Measurements from ENCODE around the gene SMIM5. TPM values are rescaled to one million over a fixed set of nuclear protein-coding genes. Genes with fewer than 3 reads are reported as not detected.

SMIM5 gene
- total and polyA plus RNA-seq, 2 of the 13 experiments (the other 11 are each of a cell fraction or from before 2014, with no cell fraction given) = not detected

DNA sequence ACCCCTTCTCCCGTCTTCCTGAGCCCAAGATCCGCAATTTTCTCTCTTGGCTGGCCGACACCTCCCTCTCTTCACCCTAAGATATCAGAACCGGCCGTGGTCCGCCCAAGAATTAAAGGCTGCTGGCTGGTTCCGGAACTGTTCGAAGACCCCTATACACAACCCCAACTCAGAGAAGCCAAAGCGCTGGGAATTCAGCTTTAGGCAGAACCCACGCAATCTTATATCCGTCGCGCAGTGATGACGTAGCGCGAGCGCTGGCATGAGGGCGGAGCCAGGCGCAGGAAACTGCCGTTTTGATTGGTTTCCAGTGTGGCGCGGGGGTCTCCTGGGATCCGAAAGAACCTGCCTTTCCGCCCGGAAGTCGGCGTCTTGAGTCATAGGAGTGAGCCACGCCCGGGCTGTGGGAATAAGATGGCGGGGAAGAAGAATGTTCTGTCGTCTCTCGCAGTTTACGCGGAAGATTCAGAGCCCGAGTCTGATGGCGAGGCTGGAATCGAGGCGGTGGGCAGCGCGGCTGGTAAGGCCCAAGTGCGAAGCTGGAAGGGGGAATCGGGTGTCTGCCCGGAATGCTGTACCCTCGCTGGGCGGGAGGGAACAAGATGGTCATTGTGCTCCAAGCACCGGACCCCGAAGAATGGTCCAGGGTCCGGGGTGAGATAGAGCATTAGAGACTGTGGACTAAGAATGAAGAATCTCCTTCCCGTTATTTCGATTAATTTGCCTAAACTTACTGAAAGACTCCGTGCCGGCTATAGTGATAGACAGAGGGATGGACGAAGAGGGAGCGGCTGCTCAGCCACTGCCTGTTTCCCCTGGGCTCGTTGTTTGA lies 33.9 kb downstream of the SMIM5 start, which contains the start of the genes RECQL5 and SAP30BP (continued):
- TF ChIP-seq, protein P1, sequence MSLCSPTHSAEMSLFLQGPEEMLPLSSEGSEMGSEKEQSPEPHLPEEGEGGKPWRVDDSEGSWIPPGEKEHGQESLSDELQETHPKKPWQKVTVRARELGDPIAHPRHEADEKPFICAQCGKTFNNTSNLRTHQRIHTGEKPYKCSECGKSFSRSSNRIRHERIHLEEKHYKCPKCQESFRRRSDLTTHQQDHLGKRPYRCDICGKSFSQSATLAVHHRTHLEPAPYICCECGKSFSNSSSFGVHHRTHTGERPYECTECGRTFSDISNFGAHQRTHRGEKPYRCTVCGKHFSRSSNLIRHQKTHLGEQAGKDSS (CRISPR knock-in tag; IDR thresholded peaks at IDR 0.05; ENCODE audit: borderline replicate concordance, low read depth) = no peak; the same call in 1 of the 2 replicates
- TF ChIP-seq SP4 (CRISPR knock-in tag; IDR thresholded peaks at IDR 0.05) (peak; percentile 97), ZNF557 (CRISPR knock-in tag; IDR thresholded peaks at IDR 0.05) (no peak), KLF13 (CRISPR knock-in tag; IDR thresholded peaks at IDR 0.05) (no peak), NFE2L2 (IDR thresholded peaks at IDR 0.05; ENCODE audit: low read length) (no peak), ZFP90 (CRISPR knock-in tag; IDR thresholded peaks at IDR 0.05; ENCODE audit: borderline replicate concordance) (no peak), KLF12 (CRISPR knock-in tag; IDR thresholded peaks at IDR 0.05; ENCODE audit: borderline replicate concordance) (peak; percentile 81; the same call in 1 of the 2 replicates), SP1 (IDR thresholded peaks at IDR 0.05) (no peak), SP1 (CRISPR knock-in tag; IDR thresholded peaks at IDR 0.05) (peak; percentile 82), SMC3 (IDR thresholded peaks at IDR 0.05; ENCODE audit: low read length) (peak; percentile 31; the same call in 1 of the 2 replicates), ZNF782 (CRISPR knock-in tag; IDR thresholded peaks at IDR 0.05; ENCODE audit: borderline replicate concordance) (no peak), ZNF605 (CRISPR knock-in tag; IDR thresholded peaks at IDR 0.05) (peak; percentile 98), HDAC1 (CRISPR knock-in tag; IDR thresholded peaks at IDR 0.05) (peak; percentile 99), ZNF296 (CRISPR knock-in tag; conservative IDR thresholded peaks at IDR 0.05) (no peak), RBAK (CRISPR knock-in tag; IDR thresholded peaks at IDR 0.05) (no peak), ZNF672 (CRISPR knock-in tag; IDR thresholded peaks at IDR 0.05) (no peak), ZNF777 (CRISPR knock-in tag; IDR thresholded peaks at IDR 0.05) (no peak; the same call in 1 of the 2 replicates), SIX1 (CRISPR knock-in tag; IDR thresholded peaks at IDR 0.05; ENCODE audit: borderline replicate concordance) (no peak; the same call in 1 of the 2 replicates), ZFP37 (CRISPR knock-in tag; IDR thresholded peaks at IDR 0.05; ENCODE audit: borderline replicate concordance) (no peak), ZNF274 (CRISPR knock-in tag; IDR thresholded peaks at IDR 0.05) (no peak)
- TF ChIP-seq, protein P2, sequence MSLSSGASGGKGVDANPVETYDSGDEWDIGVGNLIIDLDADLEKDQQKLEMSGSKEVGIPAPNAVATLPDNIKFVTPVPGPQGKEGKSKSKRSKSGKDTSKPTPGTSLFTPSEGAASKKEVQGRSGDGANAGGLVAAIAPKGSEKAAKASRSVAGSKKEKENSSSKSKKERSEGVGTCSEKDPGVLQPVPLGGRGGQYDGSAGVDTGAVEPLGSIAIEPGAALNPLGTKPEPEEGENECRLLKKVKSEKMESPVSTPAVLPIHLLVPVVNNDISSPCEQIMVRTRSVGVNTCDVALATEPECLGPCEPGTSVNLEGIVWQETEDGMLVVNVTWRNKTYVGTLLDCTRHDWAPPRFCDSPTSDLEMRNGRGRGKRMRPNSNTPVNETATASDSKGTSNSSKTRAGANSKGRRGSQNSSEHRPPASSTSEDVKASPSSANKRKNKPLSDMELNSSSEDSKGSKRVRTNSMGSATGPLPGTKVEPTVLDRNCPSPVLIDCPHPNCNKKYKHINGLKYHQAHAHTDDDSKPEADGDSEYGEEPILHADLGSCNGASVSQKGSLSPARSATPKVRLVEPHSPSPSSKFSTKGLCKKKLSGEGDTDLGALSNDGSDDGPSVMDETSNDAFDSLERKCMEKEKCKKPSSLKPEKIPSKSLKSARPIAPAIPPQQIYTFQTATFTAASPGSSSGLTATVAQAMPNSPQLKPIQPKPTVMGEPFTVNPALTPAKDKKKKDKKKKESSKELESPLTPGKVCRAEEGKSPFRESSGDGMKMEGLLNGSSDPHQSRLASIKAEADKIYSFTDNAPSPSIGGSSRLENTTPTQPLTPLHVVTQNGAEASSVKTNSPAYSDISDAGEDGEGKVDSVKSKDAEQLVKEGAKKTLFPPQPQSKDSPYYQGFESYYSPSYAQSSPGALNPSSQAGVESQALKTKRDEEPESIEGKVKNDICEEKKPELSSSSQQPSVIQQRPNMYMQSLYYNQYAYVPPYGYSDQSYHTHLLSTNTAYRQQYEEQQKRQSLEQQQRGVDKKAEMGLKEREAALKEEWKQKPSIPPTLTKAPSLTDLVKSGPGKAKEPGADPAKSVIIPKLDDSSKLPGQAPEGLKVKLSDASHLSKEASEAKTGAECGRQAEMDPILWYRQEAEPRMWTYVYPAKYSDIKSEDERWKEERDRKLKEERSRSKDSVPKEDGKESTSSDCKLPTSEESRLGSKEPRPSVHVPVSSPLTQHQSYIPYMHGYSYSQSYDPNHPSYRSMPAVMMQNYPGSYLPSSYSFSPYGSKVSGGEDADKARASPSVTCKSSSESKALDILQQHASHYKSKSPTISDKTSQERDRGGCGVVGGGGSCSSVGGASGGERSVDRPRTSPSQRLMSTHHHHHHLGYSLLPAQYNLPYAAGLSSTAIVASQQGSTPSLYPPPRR (CRISPR knock-in tag; IDR thresholded peaks at IDR 0.05; ENCODE audit: borderline replicate concordance) = no peak
- TF ChIP-seq, protein P3, sequence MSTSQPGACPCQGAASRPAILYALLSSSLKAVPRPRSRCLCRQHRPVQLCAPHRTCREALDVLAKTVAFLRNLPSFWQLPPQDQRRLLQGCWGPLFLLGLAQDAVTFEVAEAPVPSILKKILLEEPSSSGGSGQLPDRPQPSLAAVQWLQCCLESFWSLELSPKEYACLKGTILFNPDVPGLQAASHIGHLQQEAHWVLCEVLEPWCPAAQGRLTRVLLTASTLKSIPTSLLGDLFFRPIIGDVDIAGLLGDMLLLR (CRISPR knock-in tag; IDR thresholded peaks at IDR 0.05) = peak; percentile 58; the same call in 1 of the 2 replicates
- TF ChIP-seq, protein P4, sequence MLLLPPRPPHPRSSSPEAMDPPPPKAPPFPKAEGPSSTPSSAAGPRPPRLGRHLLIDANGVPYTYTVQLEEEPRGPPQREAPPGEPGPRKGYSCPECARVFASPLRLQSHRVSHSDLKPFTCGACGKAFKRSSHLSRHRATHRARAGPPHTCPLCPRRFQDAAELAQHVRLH (CRISPR knock-in tag; IDR thresholded peaks at IDR 0.05; ENCODE audit: borderline replicate concordance, low read depth) = 0 out of 2 replicates have a peak, but pooled peaks have one; percentile 47
- TF ChIP-seq, protein P5, sequence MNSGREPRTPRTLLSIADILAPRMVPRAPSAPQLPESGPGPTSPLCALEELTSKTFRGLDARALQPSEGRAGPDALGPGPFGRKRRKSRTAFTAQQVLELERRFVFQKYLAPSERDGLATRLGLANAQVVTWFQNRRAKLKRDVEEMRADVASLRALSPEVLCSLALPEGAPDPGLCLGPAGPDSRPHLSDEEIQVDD (CRISPR knock-in tag; IDR thresholded peaks at IDR 0.05; ENCODE audit: borderline replicate concordance) = no peak; the same call in 1 of the 2 replicates

All from HepG2 (cell line).